Jurkat, Clone E6-1 (cell line): ENCODE results near the gene PPP2R5C.

Source experiments
- DNase-seq: peaks from one replicate; pipeline ENCODE4 v3.0.0-alpha.2; 2011; ENCODE audit warnings: low read depth, low spot score
- H3K4me3 ChIP-seq: 2 replicates; pipeline ENCODE4 v1.5.1; 2011; ENCODE audit warnings: mild to moderate bottlenecking, low read length, control low read depth, moderate library complexity

The PPP2R5C gene

GRCh38 chr14:101827286-101827685, 65.8 kb downstream of the PPP2R5C start:
- no peak overlapping the region for H3K4me3 ChIP-seq
- DNase-seq = no peak

- H3K4me3 ChIP-seq = no peak overlapping the region
- no peak for DNase-seq
Observed at GRCh38 chr14:101828046-101828445, 66.5 kb downstream of the PPP2R5C start.

- H3K4me3 ChIP-seq = no peak overlapping the region
- no peak for DNase-seq
Observed at GRCh38 chr14:101830271-101830670, 68.8 kb downstream of the PPP2R5C start.

- H3K4me3 ChIP-seq = no peak overlapping the region
- no peak for DNase-seq
Observed at GRCh38 chr14:101833045-101833444, 71.5 kb downstream of the PPP2R5C start.

GRCh38 chr14:101834397-101834796, 72.9 kb downstream of the PPP2R5C start:
- DNase-seq = no peak
- H3K4me3 ChIP-seq = no peak overlapping the region

GRCh38 chr14:101834800-101835547, 73.5 kb downstream of the PPP2R5C start:
- DNase-seq = no peak
- H3K4me3 ChIP-seq = no peak overlapping the region

- no peak for DNase-seq
- H3K4me3 ChIP-seq = no peak overlapping the region
Observed at GRCh38 chr14:101835566-101835965, 74.1 kb downstream of the PPP2R5C start.

- no peak overlapping the region for H3K4me3 ChIP-seq
- no peak for DNase-seq
Observed at GRCh38 chr14:101836135-101836534, 74.6 kb downstream of the PPP2R5C start.

- H3K4me3 ChIP-seq = no peak overlapping the region
- DNase-seq = no peak
Observed at GRCh38 chr14:101838476-101838875, 77.0 kb downstream of the PPP2R5C start.

GRCh38 chr14:101839236-101839635, 77.7 kb downstream of the PPP2R5C start:
- no peak overlapping the region for H3K4me3 ChIP-seq
- DNase-seq = peak; percentile 71

GRCh38 chr14:101839661-101840060, 78.2 kb downstream of the PPP2R5C start:
- DNase-seq = no peak
- H3K4me3 ChIP-seq = no peak overlapping the region

- no peak overlapping the region for H3K4me3 ChIP-seq
- no peak for DNase-seq
Observed at GRCh38 chr14:101840649-101841369, 79.3 kb downstream of the PPP2R5C start.

GRCh38 chr14:101843038-101843437, 81.5 kb downstream of the PPP2R5C start:
- H3K4me3 ChIP-seq = no peak overlapping the region
- no peak for DNase-seq

GRCh38 chr14:101843665-101844064, 82.2 kb downstream of the PPP2R5C start:
- DNase-seq = peak; percentile 85
- no peak overlapping the region for H3K4me3 ChIP-seq

- no peak overlapping the region for H3K4me3 ChIP-seq
- no peak for DNase-seq
Observed at GRCh38 chr14:101844219-101844618, 82.7 kb downstream of the PPP2R5C start.

GRCh38 chr14:101844751-101845150, 83.2 kb downstream of the PPP2R5C start:
- no peak for DNase-seq
- H3K4me3 ChIP-seq = no peak overlapping the region

GRCh38 chr14:101845496-101845895, 84.0 kb downstream of the PPP2R5C start:
- no peak for DNase-seq
- no peak overlapping the region for H3K4me3 ChIP-seq

GRCh38 chr14:101845896-101846295, 84.4 kb downstream of the PPP2R5C start:
- no peak overlapping the region for H3K4me3 ChIP-seq
- DNase-seq = no peak

GRCh38 chr14:101849125-101849524, 87.6 kb downstream of the PPP2R5C start:
- H3K4me3 ChIP-seq = no peak overlapping the region
- DNase-seq = no peak

- no peak overlapping the region for H3K4me3 ChIP-seq
- DNase-seq = no peak
Observed at GRCh38 chr14:101849640-101850039, 88.1 kb downstream of the PPP2R5C start.

- DNase-seq = no peak
- no peak overlapping the region for H3K4me3 ChIP-seq
Observed at GRCh38 chr14:101851183-101851582, 89.7 kb downstream of the PPP2R5C start.
